Tibial nerve (tissue), 4 donors: Measurements from ENCODE around the gene BCAS1.

Experiments
- CTCF ChIP-seq, 5 experiments: fragments of 200-600 bp in 3 of 5; fragments of 450-650 bp in 2 of 5; sonication (generic) in 3 of 5; IDR thresholded peaks; one replicate each; pipeline ENCODE4 v1.5.1; 2016 to 2019; ENCODE audit warnings: antibody characterized with exemption in 5 of 5, mild to moderate bottlenecking in 3 of 5, moderate library complexity in 2 of 5
- EP300 ChIP-seq, 2 donors: sonication (generic); formaldehyde crosslinking; IDR thresholded peaks; one replicate each; pipeline ENCODE4 v1.6.1; 2017; ENCODE audit warnings: antibody characterized with exemption in 2 of 2, mild to moderate bottlenecking in 1 of 2
- POLR2A ChIP-seq, 2 donors: fragments of 450-650 bp; IDR thresholded peaks; one replicate each; pipeline ENCODE4 v1.6.1; 2017; ENCODE audit warnings: antibody characterized with exemption in 2 of 2, mild to moderate bottlenecking in 2 of 2, moderate library complexity in 2 of 2

GRCh38 chr20:53935344-53936084 lies 134.9 kb downstream of the BCAS1 start:
- TF ChIP-seq CTCF (IDR thresholded peaks at IDR 0.05) = no peak
- TF ChIP-seq POLR2A (IDR thresholded peaks at IDR 0.05) = no peak
- no peak for TF ChIP-seq EP300 (IDR thresholded peaks at IDR 0.05)
